GM18907 (cell line): ENCODE measurements around the gene TLDC2.
"Not testable (repeated sequence)": the region's sequence is repeated elsewhere in the genome, so short reads cannot be mapped to it uniquely, and the experiment has no call there.

Experiments used
- ATAC-seq: cut with Tn5 transposase; IDR thresholded peaks from one replicate; pipeline ENCODE4 v1.9.1; 2021; ENCODE audit warnings: mild to moderate bottlenecking, moderate library complexity; ENCODE audit not compliant: unreplicated experiment

The TLDC2 gene

DNA sequence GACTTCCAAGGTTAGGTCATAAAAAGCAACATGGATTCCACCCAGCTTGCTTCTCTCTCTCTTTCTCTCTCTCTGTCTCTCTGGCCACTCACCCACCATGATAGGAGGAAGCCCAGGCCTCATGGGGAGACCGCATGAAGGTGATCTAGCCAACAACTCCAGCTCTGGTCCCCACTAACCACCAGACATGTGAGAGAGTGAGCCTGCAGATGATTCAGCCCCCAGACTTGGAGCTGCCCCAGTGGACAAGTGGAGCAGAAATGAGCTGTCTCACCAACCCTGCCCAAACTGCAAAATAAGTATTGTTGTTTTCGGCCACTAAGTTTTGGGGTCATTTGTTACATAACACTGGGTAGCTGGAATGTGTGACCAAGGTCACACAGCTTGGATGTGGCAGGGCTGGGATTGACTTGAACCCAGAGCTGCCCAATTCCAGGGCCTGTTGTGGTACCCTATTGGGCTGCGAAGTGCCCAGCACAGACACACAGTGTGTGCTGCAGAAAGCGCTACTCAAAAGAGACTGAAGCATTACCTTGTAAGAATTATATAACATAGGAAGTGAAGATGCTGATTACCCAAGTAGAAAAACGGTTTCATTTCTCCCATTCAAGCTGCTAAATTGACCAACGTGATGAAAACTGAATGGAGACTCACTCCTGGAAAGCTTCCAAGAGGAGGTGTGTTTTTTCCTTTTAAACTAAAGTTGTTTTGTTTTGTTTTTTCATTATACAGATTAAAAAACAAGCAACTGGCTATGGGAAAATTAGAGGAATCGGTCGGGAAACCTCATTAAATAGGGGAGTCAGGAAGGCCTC, 9.1 kb upstream of the TLDC2 start:
- ATAC-seq: no peak

DNA sequence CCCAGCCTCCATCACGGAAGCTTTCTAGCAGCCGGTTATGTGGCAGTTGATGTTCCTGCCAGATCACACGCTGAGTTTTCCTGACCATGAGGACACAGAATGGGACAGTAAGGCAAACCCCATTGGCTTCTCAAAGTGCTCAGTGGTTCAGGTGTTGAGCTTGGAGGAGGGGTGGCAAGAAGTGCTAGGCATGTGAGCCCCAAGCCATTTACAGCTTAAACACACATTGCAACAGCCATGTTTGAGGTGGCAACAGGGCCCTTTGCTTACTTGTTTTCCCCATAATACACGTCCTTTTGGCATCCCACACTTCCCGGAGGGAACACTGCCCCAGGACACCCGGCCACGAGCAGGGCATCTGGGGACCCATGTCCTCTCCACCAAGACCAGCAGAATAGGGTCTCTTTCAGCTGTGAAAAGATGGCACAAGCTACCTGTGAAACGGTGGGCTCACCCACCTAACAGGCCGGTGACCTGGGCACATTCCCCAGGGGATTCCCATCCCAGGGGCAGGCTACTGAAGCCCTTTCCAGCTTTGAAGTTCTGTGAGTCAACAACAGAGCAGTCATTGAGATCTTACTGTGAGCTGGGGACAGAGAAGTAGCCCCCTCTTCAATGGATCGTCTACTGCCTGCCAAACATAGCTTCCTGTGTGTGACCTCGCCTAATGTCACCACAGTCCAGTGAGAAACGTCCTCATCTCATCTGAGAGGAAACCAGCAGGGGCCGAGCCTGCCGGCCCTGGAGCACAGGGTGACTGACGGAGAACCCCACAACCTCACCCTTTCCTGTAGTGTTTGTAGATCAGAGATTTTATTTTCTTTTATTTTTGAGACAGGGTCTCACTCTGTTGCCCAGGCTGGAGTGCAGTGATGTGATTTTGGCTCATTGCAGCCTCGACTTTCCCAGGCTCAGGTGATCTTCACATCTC, 4.0 kb upstream of the TLDC2 start:
- no peak for ATAC-seq

DNA sequence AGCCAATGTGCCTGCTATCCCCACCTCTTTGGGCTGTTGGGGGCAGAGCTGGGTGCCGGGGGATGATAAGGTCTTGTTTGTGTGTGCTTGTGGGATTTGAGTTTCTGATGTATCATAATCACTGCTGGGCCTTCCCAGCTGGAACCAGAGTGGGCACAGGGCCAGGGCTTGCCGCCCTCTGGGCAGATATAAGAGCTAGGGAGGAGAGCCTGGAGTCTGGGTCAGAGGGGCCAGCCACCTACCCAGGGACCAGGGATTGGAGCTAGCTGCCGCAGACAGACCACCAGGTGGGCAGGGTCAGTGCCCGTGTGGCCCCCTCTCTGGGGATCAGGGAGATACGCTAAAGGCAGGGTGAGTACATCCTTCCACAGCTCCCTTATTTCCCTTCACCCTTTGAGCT, 3.1 kb upstream of the TLDC2 start:
- no peak for ATAC-seq

DNA sequence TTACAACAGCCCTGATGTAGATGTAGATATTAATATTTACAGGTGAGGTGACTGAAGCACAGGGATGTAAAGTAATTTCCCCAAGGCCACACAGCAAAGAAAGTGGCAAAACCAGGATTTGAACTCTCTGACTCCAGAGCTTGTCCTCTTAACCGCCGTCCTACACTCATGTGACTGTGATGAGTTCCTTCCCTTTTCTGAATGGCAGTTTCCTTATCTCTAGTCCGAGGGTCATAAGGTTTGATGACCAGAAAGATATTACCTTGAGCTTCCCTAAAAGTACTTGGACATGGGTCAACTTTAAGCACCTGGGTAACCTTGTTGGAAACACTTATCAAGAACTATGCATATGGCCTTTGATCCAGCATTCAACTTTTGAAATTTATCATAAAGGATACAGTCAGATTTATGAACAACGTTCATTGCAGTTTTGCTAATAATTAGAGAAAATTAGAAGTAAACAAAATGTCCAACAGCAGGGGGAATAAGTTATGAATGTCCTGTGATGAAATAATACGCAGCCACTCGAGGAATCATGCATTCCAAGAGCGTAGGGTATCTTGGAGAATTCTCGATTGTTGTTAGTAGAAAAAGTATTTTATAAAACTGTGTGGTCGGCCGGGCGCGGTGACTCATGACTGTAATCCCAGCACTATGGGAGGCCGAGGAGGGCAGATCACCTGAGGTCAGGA, 2.3 kb upstream of the TLDC2 start:
- ATAC-seq: no peak

DNA sequence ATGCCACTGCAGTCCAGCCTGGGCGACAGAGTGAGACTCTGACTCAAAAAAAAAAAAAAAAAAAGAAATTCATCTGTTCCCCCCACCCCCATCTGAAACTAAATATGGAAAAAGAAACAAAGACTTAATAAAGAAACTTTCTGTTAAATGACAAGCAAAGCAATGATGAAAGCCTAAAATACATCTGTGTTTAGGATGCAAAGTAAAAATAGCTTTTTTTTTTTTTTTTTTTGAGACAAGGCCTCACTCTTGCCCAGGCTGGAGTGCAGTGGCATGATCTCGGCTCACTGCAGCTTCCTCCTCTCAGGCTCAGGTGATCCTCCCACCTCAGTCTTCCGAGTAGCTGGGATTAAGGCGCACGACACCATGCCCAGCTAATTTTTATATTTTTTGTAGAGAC, 845 bp upstream of the TLDC2 start:
- ATAC-seq: not testable (repeated sequence)

DNA sequence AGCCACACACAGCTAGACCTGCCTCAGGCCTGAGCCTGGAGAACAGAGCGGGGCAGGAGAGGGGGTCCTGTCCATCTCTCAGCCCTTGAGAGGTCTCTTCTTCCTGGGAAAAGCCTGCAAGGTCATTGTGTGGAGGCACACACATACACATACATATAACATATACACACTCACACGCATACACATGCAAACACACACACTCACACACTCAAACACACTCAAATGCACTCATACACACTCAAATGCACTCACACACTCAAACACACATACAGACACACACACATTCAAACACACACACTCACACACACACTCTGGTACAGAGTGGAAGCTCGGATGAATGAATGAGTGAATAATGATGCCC, 515 bp downstream of the TLDC2 start:
- no peak for ATAC-seq

DNA sequence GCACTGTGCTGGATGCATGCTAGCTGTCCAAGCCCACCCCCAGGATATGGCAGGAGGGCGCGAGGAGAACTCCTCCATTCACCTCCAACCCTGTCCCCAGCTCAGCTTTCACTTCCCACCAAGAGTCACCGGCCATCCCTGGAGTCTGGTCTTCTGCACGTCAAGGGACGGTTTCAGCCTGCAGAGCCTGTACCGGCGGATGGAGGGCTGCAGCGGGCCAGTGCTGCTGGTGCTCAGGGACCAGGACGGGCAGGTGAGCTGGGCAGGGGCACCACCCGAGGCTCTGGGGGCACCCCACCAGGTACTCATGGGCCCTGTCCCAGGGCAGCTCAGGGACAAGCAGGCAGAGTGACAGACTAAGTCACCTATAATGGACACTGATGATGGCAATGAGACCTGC, 3.0 kb downstream of the TLDC2 start:
- ATAC-seq: no peak

DNA sequence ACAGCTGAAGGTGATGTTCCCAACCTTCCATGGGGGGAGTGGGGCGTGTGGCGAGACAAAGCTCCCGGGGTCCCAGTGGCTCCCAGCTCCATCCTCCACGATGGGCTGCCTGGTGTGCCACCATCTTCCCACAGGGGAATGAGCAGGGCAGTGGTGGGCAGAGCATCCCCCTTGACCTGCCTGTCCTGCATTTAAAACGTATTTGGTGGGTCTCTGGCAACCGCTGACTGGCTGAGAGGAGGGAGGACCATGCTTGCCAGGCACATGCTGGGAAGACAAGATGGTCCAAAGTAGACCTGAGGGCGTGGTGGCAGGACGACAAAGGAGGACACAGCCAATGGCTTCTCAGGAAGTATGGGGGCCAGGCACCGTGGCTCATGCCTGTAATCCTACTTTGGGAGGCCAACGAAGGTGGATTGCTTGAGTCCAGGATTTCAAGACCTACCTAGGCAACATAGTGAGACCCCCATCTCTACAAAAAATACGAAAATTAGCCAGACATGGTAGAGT, 4.9 kb downstream of the TLDC2 start:
- no peak for ATAC-seq

DNA sequence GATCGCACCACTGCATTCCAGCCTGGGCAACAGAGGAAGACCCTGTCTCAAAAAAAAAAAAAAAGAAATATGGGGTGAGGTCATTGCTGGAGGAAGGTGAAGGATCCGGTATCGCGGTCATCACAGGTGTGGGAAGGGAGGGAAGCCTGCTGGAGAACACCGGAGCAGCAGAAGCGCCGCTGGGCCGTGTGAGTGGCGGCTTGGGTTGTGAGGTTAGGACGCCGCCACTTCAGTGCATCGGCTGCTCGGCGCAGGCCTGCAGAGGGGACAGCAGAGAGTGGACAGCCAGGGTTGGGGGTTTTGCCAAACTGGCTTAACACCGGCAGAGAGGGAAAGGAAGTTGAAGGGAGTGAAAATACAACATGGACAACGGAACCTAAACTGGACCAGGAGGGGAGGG, 5.4 kb downstream of the TLDC2 start:
- no peak for ATAC-seq

DNA sequence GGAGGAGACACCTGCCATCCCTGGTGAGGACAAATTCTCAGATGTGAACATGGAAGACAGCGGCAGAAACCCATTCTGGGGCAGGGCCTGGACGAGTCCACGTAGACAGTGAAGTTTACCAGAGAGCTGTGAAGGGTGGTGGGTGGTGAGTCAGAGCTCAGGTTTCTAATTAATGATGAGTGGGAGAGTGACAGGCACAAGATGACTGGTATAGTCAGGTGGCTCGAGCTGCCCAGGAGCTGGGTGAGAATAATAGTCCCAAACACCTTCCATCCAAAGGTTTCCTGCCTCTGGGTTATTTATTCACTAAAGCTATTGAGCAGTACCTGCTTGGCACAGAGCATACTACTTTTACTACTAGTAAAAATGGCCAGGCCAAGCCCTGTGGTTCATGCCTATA, 6.0 kb downstream of the TLDC2 start:
- no peak for ATAC-seq

DNA sequence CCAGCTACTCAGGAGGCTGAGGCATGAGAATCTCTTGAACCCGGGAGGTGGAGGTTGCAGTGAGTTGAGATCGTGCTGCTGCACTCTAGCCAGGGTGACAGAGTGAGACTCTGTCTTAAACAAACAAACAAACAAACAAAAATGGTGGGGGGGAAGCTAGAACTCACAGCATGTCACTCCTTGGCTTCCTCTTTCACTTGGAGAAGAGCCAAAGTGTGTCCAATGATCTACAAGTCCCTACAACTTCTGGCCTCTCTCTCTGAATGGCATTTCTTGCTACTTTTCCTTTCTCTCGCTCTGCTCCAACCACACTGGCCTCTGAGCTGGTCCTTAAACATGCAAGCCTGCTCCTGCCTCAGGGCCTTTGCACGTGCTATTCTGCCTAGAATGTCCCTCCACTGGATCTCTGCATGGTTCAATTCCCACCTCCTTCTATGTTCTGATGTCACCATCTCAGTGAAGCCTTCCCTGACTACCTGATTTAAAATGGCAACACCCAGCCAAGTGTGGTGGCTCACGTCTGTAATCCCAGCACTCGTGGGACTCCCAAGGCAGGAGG, 8.1 kb downstream of the TLDC2 start:
- ATAC-seq: no peak

DNA sequence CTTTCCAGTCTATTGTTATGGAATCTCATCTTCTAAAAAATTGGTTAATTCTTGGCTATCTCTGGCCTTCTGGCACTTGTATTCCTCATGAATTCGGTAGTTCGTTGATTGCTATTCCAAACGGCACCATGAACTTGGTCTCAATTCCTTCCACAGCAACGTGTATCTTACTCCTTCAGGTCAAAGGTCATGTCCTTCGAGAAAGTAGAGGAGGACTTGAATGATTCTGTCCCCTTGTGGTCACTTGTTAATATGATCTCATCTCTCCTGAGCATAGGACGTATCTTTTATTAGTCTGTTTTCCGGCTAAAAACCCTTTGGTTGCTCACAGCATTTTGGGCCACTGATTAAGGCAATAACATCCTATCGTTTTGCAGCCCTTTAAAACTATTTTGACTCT, 9.4 kb downstream of the TLDC2 start:
- no peak for ATAC-seq

DNA sequence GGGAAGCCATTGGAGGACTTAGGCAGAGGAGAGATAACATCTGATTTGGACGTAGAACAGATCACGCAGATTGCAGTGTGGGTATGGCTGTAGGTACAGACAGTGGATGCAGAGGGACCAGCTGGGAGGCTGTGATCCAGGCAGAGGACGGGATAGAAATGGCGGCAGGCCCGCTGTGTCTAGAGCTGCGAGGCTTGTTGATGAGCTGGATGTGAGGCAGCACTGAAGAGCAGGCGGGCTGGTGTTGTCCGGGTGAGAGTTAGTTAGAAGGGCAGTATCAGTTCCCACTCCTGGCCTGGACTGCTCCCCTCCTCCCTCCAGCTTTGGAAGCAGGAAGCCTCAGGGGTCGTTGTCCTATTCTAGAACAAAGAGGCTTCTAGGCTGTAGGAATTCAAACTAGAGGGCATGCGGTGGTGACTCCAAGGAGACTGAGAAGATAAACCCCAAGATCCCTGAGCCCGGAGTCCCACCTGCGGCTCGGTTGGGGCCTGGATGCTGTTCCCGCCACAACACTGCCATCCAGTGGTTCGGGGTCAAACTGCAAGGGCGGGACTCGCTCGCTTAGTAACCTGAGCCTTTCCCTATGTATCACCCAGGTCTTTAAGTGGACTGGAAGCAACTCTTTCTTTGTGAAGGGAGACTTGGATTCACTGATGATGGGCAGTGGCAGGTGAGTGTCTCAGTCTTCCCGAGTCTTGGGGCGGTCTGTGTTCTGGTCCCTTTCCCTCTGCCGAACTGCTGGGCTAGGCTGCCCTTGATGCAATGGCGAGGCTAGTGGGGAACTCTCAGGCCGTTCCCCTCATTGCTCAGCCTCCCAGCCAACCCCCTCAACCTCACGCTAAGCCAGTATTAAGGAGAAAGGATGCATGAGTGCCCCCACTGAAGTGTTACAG, 11.2 kb downstream of the TLDC2 start:
- ATAC-seq: peak; percentile 67

DNA sequence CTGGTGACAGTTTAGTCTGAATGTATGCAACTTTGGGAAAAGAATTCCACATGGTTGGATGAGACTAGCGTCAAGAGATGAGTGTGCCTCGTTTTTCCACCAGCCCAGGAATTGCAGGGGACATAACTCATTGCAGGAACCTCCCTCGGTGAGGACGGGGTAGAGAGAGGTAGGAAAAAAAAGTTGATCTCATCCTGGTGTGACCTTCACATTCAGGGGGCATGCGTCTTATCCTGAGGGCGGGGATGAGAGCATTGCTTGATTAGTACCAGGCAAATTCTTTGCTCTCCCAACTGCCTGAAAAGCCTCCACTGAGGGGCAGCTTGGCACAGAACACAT, 11.8 kb downstream of the TLDC2 start:
- no peak for ATAC-seq

DNA sequence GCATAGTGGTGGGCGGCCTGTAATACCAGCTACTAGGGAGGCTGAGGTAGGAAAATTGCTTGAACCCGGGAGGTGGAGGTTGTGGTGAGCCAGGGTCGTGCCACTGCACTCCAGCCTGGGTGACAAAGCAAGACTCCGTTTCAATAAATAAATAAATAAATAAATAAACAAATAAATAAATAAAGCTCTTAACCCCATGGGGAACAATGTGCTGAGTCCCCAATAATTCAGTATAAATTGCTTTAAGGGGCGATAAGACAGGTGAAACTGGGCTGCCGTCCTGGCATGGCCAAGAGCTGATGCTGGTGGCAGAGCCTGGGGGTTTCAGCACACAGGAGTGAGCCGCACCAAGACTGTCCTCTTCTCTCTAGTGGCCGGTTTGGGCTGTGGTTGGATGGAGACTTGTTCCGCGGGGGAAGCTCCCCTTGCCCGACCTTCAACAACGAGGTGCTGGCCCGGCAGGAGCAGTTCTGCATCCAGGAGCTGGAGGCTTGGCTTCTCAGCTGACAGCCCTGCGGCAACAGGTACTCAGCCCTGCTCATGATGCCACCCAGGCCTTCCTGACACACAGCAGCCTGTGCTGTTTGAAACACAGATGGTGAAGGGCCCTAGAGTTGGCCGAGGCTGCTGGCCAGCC, 13.1 kb downstream of the TLDC2 start:
- no peak for ATAC-seq

DNA sequence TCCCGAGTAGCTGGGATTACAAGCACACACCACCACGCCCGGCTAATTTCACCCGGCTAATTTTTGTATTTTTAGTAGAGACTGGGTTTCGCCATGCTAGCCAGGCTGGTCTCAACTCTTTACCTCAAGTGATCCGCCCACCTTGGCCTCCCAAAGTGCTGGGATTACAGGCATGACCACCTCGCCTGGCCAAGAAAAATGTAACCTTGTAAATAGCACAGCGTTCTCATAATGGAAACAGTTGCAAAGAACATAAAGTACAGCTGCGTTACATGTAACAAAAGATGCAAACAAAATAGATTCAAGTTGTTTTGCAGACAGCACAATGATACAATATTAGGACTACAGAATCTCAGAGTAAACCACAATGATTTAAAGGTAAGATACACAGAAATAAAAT, 14.6 kb downstream of the TLDC2 start:
- ATAC-seq: no peak

DNA sequence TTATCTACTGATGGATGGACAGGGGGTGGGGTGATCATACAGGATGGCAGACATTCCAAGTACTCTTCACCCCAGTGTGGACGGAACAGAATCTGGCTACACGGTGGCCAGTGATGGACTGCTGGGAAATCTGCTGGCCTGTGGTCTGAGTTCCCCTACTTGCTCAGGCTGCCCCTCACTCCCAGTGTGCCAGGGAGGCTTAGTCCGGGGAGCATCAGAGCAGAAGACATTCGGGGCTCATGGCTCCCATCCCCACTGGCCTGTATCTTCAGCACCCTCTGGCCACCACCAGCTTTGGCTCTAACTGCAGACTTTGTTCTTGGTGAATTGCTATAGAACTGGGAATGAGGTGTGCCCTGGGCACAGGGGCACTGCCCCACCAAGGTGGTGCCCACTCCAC, 15.3 kb downstream of the TLDC2 start:
- ATAC-seq: no peak

DNA sequence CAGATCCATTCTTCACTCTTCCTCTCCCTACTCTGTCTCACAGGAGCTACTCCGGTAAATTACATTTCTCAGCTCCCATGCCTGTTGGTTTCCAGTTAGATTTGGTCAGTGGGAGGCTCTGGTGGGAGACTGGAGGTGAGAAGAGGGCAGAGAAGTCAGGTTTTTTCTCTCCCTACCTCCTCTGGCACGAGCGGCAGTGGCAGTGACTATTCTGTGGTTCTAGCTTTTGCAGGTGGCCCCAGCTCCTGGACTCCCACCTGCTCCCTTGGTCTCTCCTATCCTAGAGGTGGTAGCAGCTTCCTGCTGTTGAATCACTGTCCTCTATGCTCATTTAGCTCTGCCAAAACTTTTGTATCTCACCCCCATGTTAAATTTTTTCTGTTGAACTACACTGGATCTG, 17.9 kb downstream of the TLDC2 start:
- ATAC-seq: no peak

DNA sequence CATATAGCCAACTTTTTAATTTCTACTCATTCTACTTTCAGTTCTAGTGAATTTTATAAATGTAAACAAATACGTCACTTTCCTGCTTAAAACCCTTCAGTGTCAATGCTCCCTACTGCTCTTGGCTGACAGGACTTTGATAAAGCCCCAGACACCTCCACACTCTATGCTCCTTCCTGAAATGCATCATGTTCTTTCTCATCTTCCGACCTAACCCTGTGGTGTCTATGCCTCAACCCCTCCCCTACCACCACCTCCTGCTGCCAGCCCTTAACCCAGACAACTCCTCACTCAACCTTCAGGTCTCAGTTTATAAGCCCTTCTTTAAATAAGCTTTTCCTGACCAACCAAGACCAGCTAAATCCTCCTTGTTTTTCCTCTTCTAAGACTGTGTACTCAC, 19.1 kb downstream of the TLDC2 start:
- no peak for ATAC-seq

DNA sequence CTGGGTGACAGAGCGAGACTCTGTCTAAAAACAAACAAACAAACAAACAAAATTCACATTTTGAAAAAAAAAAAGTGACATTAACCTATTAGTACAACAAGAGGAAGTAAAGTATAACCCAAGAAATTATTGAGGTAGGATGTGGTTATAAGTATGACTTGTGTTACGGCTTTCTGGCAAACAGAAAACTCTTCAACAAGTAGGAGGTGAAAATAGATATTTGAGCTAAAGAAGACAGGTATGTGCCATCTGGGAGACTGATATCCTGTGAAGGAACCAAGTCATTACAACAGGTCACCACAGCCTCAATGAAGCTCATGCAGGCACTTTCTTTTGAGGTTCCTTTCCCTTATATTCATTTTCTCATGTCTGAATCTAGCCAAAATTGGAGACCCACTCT, 28.8 kb downstream of the TLDC2 start:
- no peak for ATAC-seq
